Measurements from ENCODE around the gene ADAMTS20.
"Not testable (repeated sequence)": the region's sequence is repeated elsewhere in the genome, so short reads cannot be mapped to it uniquely, and the experiment has no call there.

ADAMTS20 gene

GRCh38 chr12:43361031-43361710 is 190.8 kb downstream of the ADAMTS20 start:
- no peak for DNase-seq

- not testable (repeated sequence) for DNase-seq
Observed at GRCh38 chr12:43360001-43360400, 192.0 kb downstream of the ADAMTS20 start.

GRCh38 chr12:43357141-43357540 is 194.9 kb downstream of the ADAMTS20 start:
- DNase-seq: no peak

GRCh38 chr12:43352001-43352400 is 200.0 kb downstream of the ADAMTS20 start:
- DNase-seq: no peak

- peak; percentile 18 for DNase-seq
Observed at GRCh38 chr12:43349863-43350262, 202.1 kb downstream of the ADAMTS20 start.

- DNase-seq: no peak
Observed at GRCh38 chr12:43348221-43348620, 203.8 kb downstream of the ADAMTS20 start.

GRCh38 chr12:43347026-43347425 is 205.0 kb downstream of the ADAMTS20 start:
- DNase-seq: no peak

- DNase-seq: no peak
Observed at GRCh38 chr12:43345023-43345422, 207.0 kb downstream of the ADAMTS20 start.

- not testable (repeated sequence) for DNase-seq
Observed at GRCh38 chr12:43341785-43342313, 210.2 kb downstream of the ADAMTS20 start.

GRCh38 chr12:43338848-43339526 is 213.0 kb downstream of the ADAMTS20 start:
- DNase-seq: peak; percentile 85

- no peak for DNase-seq
Observed at GRCh38 chr12:43337571-43338444, 214.2 kb downstream of the ADAMTS20 start.

- peak; percentile 50 for DNase-seq
Observed at GRCh38 chr12:43336962-43337555, 214.9 kb downstream of the ADAMTS20 start.

- DNase-seq: no peak
Observed at GRCh38 chr12:43333644-43334043, 218.4 kb downstream of the ADAMTS20 start.

- peak; percentile 62 for DNase-seq
Observed at GRCh38 chr12:43332977-43333640, 218.9 kb downstream of the ADAMTS20 start.

- no peak for DNase-seq
Observed at GRCh38 chr12:43331935-43332334, 220.1 kb downstream of the ADAMTS20 start.

- DNase-seq: peak; percentile 77
Observed at GRCh38 chr12:43329375-43329774, 222.6 kb downstream of the ADAMTS20 start.

GRCh38 chr12:43325786-43326185 is 226.2 kb downstream of the ADAMTS20 start:
- DNase-seq: no peak

- no peak for DNase-seq
Observed at GRCh38 chr12:43320281-43320680, 231.7 kb downstream of the ADAMTS20 start.

- DNase-seq: peak; percentile 23
Observed at GRCh38 chr12:43318021-43318420, 234.0 kb downstream of the ADAMTS20 start.

- no peak for DNase-seq
Observed at GRCh38 chr12:43317156-43317555, 234.8 kb downstream of the ADAMTS20 start.

GRCh38 chr12:43316520-43316919 is 235.5 kb downstream of the ADAMTS20 start:
- no peak for DNase-seq

GRCh38 chr12:43315961-43316360 is 236.0 kb downstream of the ADAMTS20 start:
- peak; percentile 81 for DNase-seq

Data from fibroblast of skin of back (primary cell).